IPS-15b (cell line): ENCODE results near the gene CFD.
"Not testable (repeated sequence)": the region's sequence is repeated elsewhere in the genome, so short reads cannot be mapped to it uniquely, and the experiment has no call there.

Experiments
- H3K27me3 ChIP-seq: one replicate; pipeline ENCODE4 v1.6.1; 2013; ENCODE audit warnings: low read length; ENCODE audit not compliant: control insufficient read depth, insufficient read depth
- H3K36me3 ChIP-seq: one replicate; pipeline ENCODE4 v1.6.1; 2013; ENCODE audit warnings: low read length; ENCODE audit not compliant: control insufficient read depth, insufficient read depth
- H3K4me1 ChIP-seq: one replicate; pipeline ENCODE4 v1.6.1; 2013; ENCODE audit warnings: mild to moderate bottlenecking, low read length; ENCODE audit not compliant: control insufficient read depth, insufficient read depth
- H3K4me3 ChIP-seq: one replicate; pipeline ENCODE4 v1.5.1; 2013; ENCODE audit warnings: low read depth, low read length
- H3K9ac ChIP-seq: one replicate; pipeline ENCODE4 v1.6.1; 2013; ENCODE audit warnings: low read depth, mild to moderate bottlenecking, low read length
- H3K9me3 ChIP-seq: one replicate; pipeline ENCODE4 v1.6.1; 2013; ENCODE audit warnings: mild to moderate bottlenecking, low read length; ENCODE audit not compliant: control insufficient read depth, insufficient read depth

Gene CFD

GRCh38 chr19:891421-892200 is 32.1 kb downstream of the CFD start:
- peak overlapping the region; percentile 73 for H3K4me3 ChIP-seq
- H3K9me3 ChIP-seq, H3K27me3 ChIP-seq, H3K4me1 ChIP-seq, H3K9ac ChIP-seq: not testable (repeated sequence)
- peaks cover 34% of the 10 kb centered on the region for H3K36me3 ChIP-seq

GRCh38 chr19:892243-892893 is 32.9 kb downstream of the CFD start:
- H3K9ac ChIP-seq = no peak overlapping the region
- H3K36me3 ChIP-seq = peaks cover 33% of the 10 kb centered on the region
- no peaks in the 10 kb centered on the region for H3K4me1 ChIP-seq
- H3K4me3 ChIP-seq = peak overlapping the region; percentile 73
- no peaks in the 10 kb centered on the region for H3K9me3 ChIP-seq
- H3K27me3 ChIP-seq = no peaks in the 10 kb centered on the region

- Histone ChIP-seq H3K36me3 (peaks cover 33% of the 10 kb centered on the region), H3K27me3 (no peaks in the 10 kb centered on the region), H3K9ac (peak within 1 kb of the TSS; percentile 88), H3K4me3 (peak within 1 kb of the TSS; percentile 73), H3K9me3 (no peaks in the 10 kb centered on the region), H3K4me1 (no peaks in the 10 kb centered on the region)
These were observed 33.6 kb downstream of the CFD start, which contains the start of the genes MED16 and RNU6-9 for GRCh38 chr19:892894-893689. MED16 (minus strand) TSS chr19:893187; CDS start chr19:891131, 2,056 bp downstream. RNU6-9 (plus strand) TSS chr19:893484.

GRCh38 chr19:896434-896833 is 37.0 kb downstream of the CFD start:
- H3K9me3 ChIP-seq = no peaks in the 10 kb centered on the region
- no peaks in the 10 kb centered on the region for H3K27me3 ChIP-seq
- peaks cover 25% of the 10 kb centered on the region for H3K36me3 ChIP-seq
- H3K4me1 ChIP-seq = no peaks in the 10 kb centered on the region
- H3K4me3 ChIP-seq = no peak overlapping the region
- no peak overlapping the region for H3K9ac ChIP-seq

- H3K4me1 ChIP-seq = no peaks in the 10 kb centered on the region
- no peak overlapping the region for H3K4me3 ChIP-seq
- H3K36me3 ChIP-seq = peaks cover 25% of the 10 kb centered on the region
- no peaks in the 10 kb centered on the region for H3K27me3 ChIP-seq
- no peaks in the 10 kb centered on the region for H3K9me3 ChIP-seq
- H3K9ac ChIP-seq = no peak overlapping the region
These were observed 37.5 kb downstream of the CFD start for GRCh38 chr19:896999-897398.

- H3K36me3 ChIP-seq = peaks cover 25% of the 10 kb centered on the region
- H3K27me3 ChIP-seq = no peaks in the 10 kb centered on the region
- H3K9ac ChIP-seq = no peak overlapping the region
These were observed 38.1 kb downstream of the CFD start for GRCh38 chr19:897442-898039.

GRCh38 chr19:898663-899062 is 39.2 kb downstream of the CFD start:
- Histone ChIP-seq H3K4me1 (no peaks in the 10 kb centered on the region), H3K27me3 (no peaks in the 10 kb centered on the region), H3K4me3 (no peak overlapping the region), H3K9ac (no peak overlapping the region), H3K36me3 (peaks cover 25% of the 10 kb centered on the region), H3K9me3 (no peaks in the 10 kb centered on the region)

More at GRCh38 chr19:897442-898039, 38.1 kb downstream of the CFD start:
- no peak overlapping the region for H3K4me3 ChIP-seq
- H3K4me1 ChIP-seq = no peaks in the 10 kb centered on the region
- no peaks in the 10 kb centered on the region for H3K9me3 ChIP-seq

GRCh38 chr19:899336-900042 is 40.0 kb downstream of the CFD start:
- peaks cover 25% of the 10 kb centered on the region for H3K36me3 ChIP-seq
- no peaks in the 10 kb centered on the region for H3K27me3 ChIP-seq
- no peaks in the 10 kb centered on the region for H3K4me1 ChIP-seq
- no peak overlapping the region for H3K4me3 ChIP-seq
- H3K9me3 ChIP-seq = no peaks in the 10 kb centered on the region
- H3K9ac ChIP-seq = no peak overlapping the region

- H3K4me3 ChIP-seq = no peak overlapping the region
- no peaks in the 10 kb centered on the region for H3K9me3 ChIP-seq
- peaks cover 25% of the 10 kb centered on the region for H3K36me3 ChIP-seq
- no peaks in the 10 kb centered on the region for H3K27me3 ChIP-seq
- no peak overlapping the region for H3K9ac ChIP-seq
- no peaks in the 10 kb centered on the region for H3K4me1 ChIP-seq
These were observed 40.5 kb downstream of the CFD start for GRCh38 chr19:900043-900301.

- Histone ChIP-seq H3K36me3 (peaks cover 25% of the 10 kb centered on the region), H3K4me3 (no peak overlapping the region), H3K9ac (no peak overlapping the region), H3K4me1 (no peaks in the 10 kb centered on the region), H3K27me3 (no peaks in the 10 kb centered on the region), H3K9me3 (no peaks in the 10 kb centered on the region)
These were observed 41.0 kb downstream of the CFD start for GRCh38 chr19:900302-901111.
